Keratinocyte (primary cell): Measurements from ENCODE around the gene HDHD5.

Experiments
- CTCF ChIP-seq, 3 experiments: IDR thresholded peaks in 1 of 3; conservative IDR thresholded peaks in 1 of 3; optimal IDR thresholded peaks in 1 of 3; 2 replicates in 2 of 3; 3 replicates in 1 of 3; pipeline versions ENCODE3 to v1.5.1; 2011; ENCODE audit warnings: low read length in 3 of 3, mild to moderate bottlenecking in 3 of 3, moderate library complexity in 2 of 3, control low read depth in 1 of 3, inconsistent platforms in 1 of 3; ENCODE audit not compliant: insufficient read depth in 2 of 3; ENCODE audit errors: extremely low read depth in 1 of 3
- EZH2 ChIP-seq: IDR thresholded peaks from one replicate; pipeline ENCODE4 v1.6.1; 2012; ENCODE audit warnings: inconsistent platforms, mild to moderate bottlenecking, low read length, moderate library complexity

- TF ChIP-seq CTCF (optimal IDR thresholded peaks at IDR 0.05 in 1 of 3, IDR thresholded peaks at IDR 0.05 in 1 of 3, conservative IDR thresholded peaks at IDR 0.05 in 1 of 3; ENCODE audit: extremely low read depth in 1 of 3, insufficient read depth in 2 of 3, low read length in 3 of 3) (no peak), EZH2 (no peak)
Measured at GRCh38 chr22:17158176-17158567, 905 bp downstream of the HDHD5 start.
